Fibroblast of lung (primary cell): ENCODE results near the gene DDR2. TPM values are rescaled to one million over a fixed set of nuclear protein-coding genes. Genes with fewer than 3 reads are reported as not detected.

Experiments
- DNase-seq, 2 donors: peaks; one replicate each; pipeline versions ENCODE4 v3.0.0 to v3.0.0-alpha.2; 2010; ENCODE audit warnings: low read depth in 2 of 2
- H2AFZ ChIP-seq: 2 replicates; pipeline ENCODE4 v1.5.1; 2012; ENCODE audit warnings: low read length, control low read depth, inconsistent platforms
- H3K27ac ChIP-seq: 2 replicates; pipeline ENCODE4 v1.5.1; 2011; ENCODE audit warnings: low read length, control low read depth; ENCODE audit not compliant: insufficient read depth
- H3K27me3 ChIP-seq: 2 replicates; pipeline ENCODE4 v1.5.1; 2011; ENCODE audit warnings: mild to moderate bottlenecking, low read length; ENCODE audit not compliant: control insufficient read depth, insufficient read depth
- H3K36me3 ChIP-seq: 2 replicates; pipeline ENCODE4 v1.5.1; 2011; ENCODE audit warnings: low read length; ENCODE audit not compliant: control insufficient read depth, insufficient read depth
- H3K4me1 ChIP-seq: 2 replicates; pipeline ENCODE4 v1.5.1; 2011; ENCODE audit warnings: low read length; ENCODE audit not compliant: control insufficient read depth, insufficient read depth; ENCODE audit errors: extremely low read depth
- H3K4me2 ChIP-seq: 2 replicates; pipeline ENCODE4 v1.5.1; 2011; ENCODE audit warnings: low read length, control low read depth; ENCODE audit not compliant: insufficient read depth; ENCODE audit errors: extremely low read depth
- H3K4me3 ChIP-seq, 4 experiments: fragments of 200-600 bp in 1 of 4; sonication (generic) in 1 of 4; replicated peaks in 1 of 4; 2 replicates each; pipeline ENCODE4 v1.5.1; 2011 to 2016; ENCODE audit warnings: low read length in 4 of 4, low read depth in 3 of 4, mild to moderate bottlenecking in 3 of 4, control low read depth in 2 of 4, inconsistent platforms in 1 of 4, mixed read lengths in 1 of 4; ENCODE audit not compliant: insufficient read depth in 1 of 4; ENCODE audit errors: control extremely low read depth in 1 of 4
- H3K79me2 ChIP-seq: 2 replicates; pipeline ENCODE4 v1.5.1; 2012; ENCODE audit warnings: mild to moderate bottlenecking, low read length, inconsistent platforms; ENCODE audit not compliant: control insufficient read depth, insufficient read depth
- H3K9ac ChIP-seq: 2 replicates; pipeline ENCODE4 v1.5.1; 2011; ENCODE audit warnings: mild to moderate bottlenecking, low read length, control low read depth; ENCODE audit not compliant: insufficient read depth
- H3K9me3 ChIP-seq: 2 replicates; pipeline ENCODE4 v1.5.1; 2012; ENCODE audit warnings: low read depth, low read length; ENCODE audit not compliant: control insufficient read depth, insufficient read depth
- H4K20me1 ChIP-seq: 2 replicates; pipeline ENCODE4 v1.5.1; 2011; ENCODE audit warnings: low read length; ENCODE audit not compliant: control insufficient read depth, insufficient read depth; ENCODE audit errors: extremely low read depth
- CTCF ChIP-seq, 2 donors: IDR thresholded peaks in 1 of 2; conservative IDR thresholded peaks in 1 of 2; 1 replicate in 1 of 2; 2 replicates in 1 of 2; pipeline ENCODE4 v1.5.1; 2011 to 2012; ENCODE audit warnings: low read length in 2 of 2, control low read depth in 1 of 2, inconsistent platforms in 1 of 2, low read depth in 1 of 2, mild to moderate bottlenecking in 1 of 2
- EZH2 ChIP-seq: IDR thresholded peaks from 2 replicates; pipeline ENCODE4 v1.5.1; 2012; ENCODE audit warnings: low read length, control low read depth, mild to moderate bottlenecking; ENCODE audit errors: missing control alignments
- polyA plus RNA-seq, 2 donors: library from polyadenylated mRNA; depleted of rRNA in 1 of 2; stranded (reverse) in 1 of 2; unstranded in 1 of 2; fragments of >200 nt; gene quantifications; 2 replicates each; pipeline ENCODE4 v1.2.1, GENCODE V29; 2011 to 2012; ENCODE audit warnings: missing spikeins in 1 of 2
- total RNA-seq: library from RNA; depleted of rRNA; stranded (reverse); fragments of >200 nt; gene quantifications from 2 replicates; pipeline ENCODE4 v1.2.1, GENCODE V29; 2014

DDR2 gene
- total and polyA plus RNA-seq, 2 donors (not counting 1 experiment from before 2014, with no cell fraction given), result 192 to 303 TPM

- peaks cover 23% of the 10 kb centered on the region for H3K4me1 ChIP-seq
- TF ChIP-seq EZH2 (no peak), CTCF (conservative IDR thresholded peaks at IDR 0.05 in 1 of 2, IDR thresholded peaks at IDR 0.05 in 1 of 2; ENCODE audit: low read depth in 1 of 2, low read length in 2 of 2) (peak; percentile 32)
- H3K9ac ChIP-seq, result peak overlapping the region; percentile 79
- no peaks in the 10 kb centered on the region for H3K9me3 ChIP-seq
- peaks cover 57% of the 10 kb centered on the region for H3K79me2 ChIP-seq
- peak overlapping the region; percentile 96 for H3K4me2 ChIP-seq
- DNase-seq, result peak; percentile 54 to 70
- no peak overlapping the region for H2AFZ ChIP-seq
- H3K36me3 ChIP-seq, result no peaks in the 10 kb centered on the region
- peaks cover 1% of the 10 kb centered on the region for H4K20me1 ChIP-seq
- peak overlapping the region; percentile 89 for H3K27ac ChIP-seq
- no peaks in the 10 kb centered on the region for H3K27me3 ChIP-seq
- H3K4me3 ChIP-seq, result peak overlapping the region; percentile 52 to 98 (median 90)
Measured at GRCh38 chr1:162633081-162633762, 958 bp downstream of the DDR2 start.

GRCh38 chr1:162635418-162635817 lies 3.2 kb downstream of the DDR2 start:
- peak overlapping the region; percentile 52 to 98 (median 90) for H3K4me3 ChIP-seq
- TF ChIP-seq EZH2 (no peak), CTCF (conservative IDR thresholded peaks at IDR 0.05 in 1 of 2, IDR thresholded peaks at IDR 0.05 in 1 of 2; ENCODE audit: low read depth in 1 of 2, low read length in 2 of 2) (no peak)
- peaks cover 79% of the 10 kb centered on the region for H3K79me2 ChIP-seq
- no peak overlapping the region for H2AFZ ChIP-seq
- peaks cover 3% of the 10 kb centered on the region for H4K20me1 ChIP-seq
- peak in 1 of 2 donors; percentile 18 for DNase-seq
- H3K4me1 ChIP-seq, result peaks cover 9% of the 10 kb centered on the region
- no peak overlapping the region for H3K9ac ChIP-seq
- H3K4me2 ChIP-seq, result peak overlapping the region; percentile 96
- H3K27me3 ChIP-seq, result no peaks in the 10 kb centered on the region
- no peak overlapping the region for H3K27ac ChIP-seq
- no peaks in the 10 kb centered on the region for H3K9me3 ChIP-seq
- H3K36me3 ChIP-seq, result peaks cover 3% of the 10 kb centered on the region

- H3K9ac ChIP-seq, result no peak overlapping the region
- H3K9me3 ChIP-seq, result no peaks in the 10 kb centered on the region
- DNase-seq, result no peak
- H3K79me2 ChIP-seq, result peaks cover 100% of the 10 kb centered on the region
- peaks cover 3% of the 10 kb centered on the region for H4K20me1 ChIP-seq
- H3K36me3 ChIP-seq, result peaks cover 3% of the 10 kb centered on the region
- H3K4me2 ChIP-seq, result no peak overlapping the region
- TF ChIP-seq CTCF (conservative IDR thresholded peaks at IDR 0.05 in 1 of 2, IDR thresholded peaks at IDR 0.05 in 1 of 2; ENCODE audit: low read depth in 1 of 2, low read length in 2 of 2) (no peak), EZH2 (no peak)
- no peaks in the 10 kb centered on the region for H3K27me3 ChIP-seq
- peaks cover 5% of the 10 kb centered on the region for H3K4me1 ChIP-seq
- H3K4me3 ChIP-seq, result no peak overlapping the region
- H2AFZ ChIP-seq, result no peak overlapping the region
- H3K27ac ChIP-seq, result no peak overlapping the region
Measured at GRCh38 chr1:162639718-162640117, 7.5 kb downstream of the DDR2 start.
